ENCODE data around the gene ISG15. TPM values are rescaled to one million over a fixed set of nuclear protein-coding genes. Genes with fewer than 3 reads are reported as not detected.
"Not testable (repeated sequence)": the region's sequence is repeated elsewhere in the genome, so short reads cannot be mapped to it uniquely, and the experiment has no call there.

Gene ISG15
- total RNA-seq, 1 donor from 2014 or later: 15.7 TPM

DNA sequence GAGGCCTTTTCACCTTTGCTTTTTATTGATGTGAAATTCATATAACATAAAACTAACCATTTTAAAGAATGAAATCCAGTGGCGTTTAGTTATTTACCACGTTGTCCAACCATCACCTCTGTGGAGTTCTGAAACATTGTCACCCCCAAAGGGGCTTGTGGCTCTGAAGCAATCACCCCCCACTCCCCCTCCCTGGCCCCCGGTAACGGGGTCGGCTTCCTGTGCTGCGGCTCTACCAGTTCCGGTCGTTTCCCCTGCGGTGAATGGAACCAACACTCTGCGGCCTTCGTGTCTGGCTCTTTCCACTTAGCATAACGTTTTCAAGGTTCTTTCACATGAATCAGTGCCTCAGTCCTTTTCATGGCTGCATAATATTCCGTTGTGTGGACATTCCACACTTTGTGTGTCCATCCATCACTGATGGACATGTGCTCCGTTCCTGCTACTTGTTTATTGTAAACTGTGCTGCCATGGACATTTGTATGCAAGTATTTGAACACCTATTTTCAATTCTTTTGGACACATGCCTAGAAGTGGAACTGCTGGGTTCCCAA is 1.8 kb upstream of the ISG15 start:
- DNase-seq (ENCODE audit: low read depth): no peak

DNA sequence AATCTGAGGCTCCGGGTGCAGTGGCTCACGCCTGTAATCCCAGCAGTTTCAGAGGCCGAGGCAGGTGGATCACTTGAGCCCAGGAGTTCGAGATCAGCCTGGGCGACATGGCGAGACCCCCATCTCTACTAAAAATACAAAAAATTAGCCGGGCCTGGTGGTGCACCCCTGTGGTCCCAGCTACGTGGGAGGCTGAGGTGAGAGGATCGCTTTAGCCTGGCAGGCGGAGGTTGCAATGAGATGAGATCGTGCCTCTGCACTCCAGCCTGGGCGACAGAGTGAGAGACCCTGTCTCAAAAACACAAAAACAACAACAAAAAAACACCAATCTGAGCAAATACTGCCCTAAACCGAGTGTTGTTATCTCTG is 577 bp upstream of the ISG15 start:
- DNase-seq (ENCODE audit: low read depth): not testable (repeated sequence)

DNA sequence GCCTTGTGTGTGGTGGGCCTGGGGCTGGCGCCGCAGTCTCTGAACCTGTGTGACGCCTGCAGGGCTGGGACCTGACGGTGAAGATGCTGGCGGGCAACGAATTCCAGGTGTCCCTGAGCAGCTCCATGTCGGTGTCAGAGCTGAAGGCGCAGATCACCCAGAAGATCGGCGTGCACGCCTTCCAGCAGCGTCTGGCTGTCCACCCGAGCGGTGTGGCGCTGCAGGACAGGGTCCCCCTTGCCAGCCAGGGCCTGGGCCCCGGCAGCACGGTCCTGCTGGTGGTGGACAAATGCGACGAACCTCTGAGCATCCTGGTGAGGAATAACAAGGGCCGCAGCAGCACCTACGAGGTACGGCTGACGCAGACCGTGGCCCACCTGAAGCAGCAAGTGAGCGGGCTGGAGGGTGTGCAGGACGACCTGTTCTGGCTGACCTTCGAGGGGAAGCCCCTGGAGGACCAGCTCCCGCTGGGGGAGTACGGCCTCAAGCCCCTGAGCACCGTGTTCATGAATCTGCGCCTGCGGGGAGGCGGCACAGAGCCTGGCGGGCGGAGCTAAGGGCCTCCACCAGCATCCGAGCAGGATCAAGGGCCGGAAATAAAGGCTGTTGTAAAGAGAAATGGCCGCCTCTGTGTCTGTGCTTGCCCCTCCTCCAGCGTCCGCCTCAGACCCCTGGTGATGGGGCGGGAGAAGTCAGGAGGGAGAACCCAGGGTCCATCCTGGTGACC is 788 bp downstream of the ISG15 start:
- no peak for DNase-seq (ENCODE audit: low read depth)

DNA sequence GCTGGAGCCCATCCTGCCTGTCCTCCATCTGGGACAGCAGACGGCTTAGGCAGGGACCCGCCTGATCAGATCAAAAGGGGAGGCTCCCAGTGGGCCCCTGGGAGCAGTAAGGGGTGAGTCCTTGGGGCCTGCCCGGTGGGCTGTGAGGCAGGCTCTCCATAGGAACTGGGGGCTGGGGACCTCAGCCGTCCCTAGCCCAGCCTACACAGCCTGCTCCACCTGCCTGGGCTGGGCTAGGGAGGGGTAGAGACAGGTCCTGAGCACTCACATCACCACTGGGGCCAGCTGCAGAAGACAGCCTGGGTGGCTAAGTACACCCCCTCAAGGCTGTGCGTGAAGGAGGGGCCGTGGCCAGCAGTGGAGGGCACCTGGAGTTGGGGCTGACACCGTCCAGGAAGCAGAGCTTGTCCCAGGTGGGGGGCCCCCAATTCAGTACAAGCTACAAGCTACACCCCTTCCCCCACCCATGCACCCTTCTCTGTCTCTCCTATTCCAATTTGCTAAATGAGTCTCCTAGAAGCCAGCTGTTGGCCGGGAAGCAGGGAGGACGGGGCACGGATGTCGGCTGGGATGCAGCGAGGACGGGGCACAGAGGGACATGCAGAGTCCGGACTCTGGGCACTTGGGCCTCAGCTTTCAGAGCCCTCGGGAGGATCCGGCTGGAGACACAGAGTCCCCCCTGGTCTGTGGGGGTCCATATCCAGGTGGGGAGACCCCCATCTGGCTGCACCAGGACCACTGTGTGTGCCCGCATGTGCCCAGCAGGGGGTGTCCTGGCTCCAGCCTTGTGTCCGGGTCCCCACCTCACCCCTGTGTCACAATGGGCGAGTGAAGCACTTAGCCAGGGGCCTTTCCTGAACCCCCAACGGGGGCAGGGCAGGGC is 1.7 kb downstream of the ISG15 start:
- no peak for DNase-seq (ENCODE audit: low read depth)

DNA sequence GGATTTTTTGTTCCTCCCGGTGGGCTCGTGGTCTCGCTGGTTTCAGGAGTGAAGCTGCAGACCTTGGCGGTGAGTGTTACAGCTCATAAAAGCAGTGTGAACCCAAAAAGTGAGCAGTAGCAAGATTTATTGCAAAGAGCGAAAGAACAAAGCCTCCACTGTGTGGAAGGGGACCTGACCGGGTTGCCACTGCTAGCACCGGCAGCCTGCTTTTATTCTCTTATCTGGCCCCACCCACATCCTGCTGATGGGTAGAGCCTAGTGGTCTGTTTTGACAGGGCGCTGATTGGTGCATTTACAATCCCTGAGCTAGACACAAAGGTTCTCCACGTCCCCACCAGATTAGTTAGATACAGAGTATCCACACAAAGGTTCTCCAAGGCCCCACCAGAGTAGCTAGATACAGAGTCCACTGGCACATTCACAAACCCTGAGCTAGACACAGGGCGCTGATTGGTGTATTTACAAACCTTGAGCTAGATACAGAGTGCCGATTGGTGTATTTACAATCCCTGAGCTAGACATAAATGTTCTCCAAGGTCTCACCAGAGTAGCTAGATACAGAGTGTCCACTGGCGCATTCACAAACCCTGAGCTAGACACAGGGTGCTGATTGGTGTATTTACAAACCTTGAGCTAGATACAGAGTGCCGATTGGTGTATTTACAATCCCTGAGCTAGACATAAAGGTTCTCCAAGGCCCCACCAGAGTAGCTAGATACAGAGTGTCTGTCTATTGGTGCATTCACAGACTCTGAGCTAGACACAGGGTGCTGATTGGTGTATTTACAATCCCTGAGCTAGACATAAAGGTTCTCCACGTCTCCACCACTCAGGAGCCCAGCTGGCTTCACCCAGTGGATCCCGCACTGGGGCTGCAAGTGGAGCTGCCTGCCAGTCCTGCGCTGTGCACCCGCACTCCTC is 4.4 kb downstream of the ISG15 start:
- DNase-seq (ENCODE audit: low read depth): not testable (repeated sequence)

DNA sequence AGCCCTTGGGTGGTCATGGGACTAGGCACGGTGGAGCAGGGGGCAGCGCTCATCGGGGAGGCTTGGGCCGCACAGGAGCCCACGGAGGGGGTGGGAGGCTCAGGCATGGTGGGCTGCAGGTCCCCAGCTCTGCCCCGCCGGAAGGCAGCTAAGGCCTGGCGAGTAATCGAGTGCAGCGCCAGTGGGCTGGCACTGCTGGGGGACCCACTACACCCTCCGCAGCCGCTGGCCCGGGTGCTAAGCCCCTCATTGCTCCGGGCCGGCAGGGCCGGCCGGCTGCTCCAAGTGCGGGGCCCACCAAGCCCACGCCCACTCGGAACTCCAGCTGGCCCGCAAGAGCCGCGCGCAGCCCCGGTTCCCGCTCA is 5.0 kb downstream of the ISG15 start:
- not testable (repeated sequence) for DNase-seq (ENCODE audit: low read depth)

DNA sequence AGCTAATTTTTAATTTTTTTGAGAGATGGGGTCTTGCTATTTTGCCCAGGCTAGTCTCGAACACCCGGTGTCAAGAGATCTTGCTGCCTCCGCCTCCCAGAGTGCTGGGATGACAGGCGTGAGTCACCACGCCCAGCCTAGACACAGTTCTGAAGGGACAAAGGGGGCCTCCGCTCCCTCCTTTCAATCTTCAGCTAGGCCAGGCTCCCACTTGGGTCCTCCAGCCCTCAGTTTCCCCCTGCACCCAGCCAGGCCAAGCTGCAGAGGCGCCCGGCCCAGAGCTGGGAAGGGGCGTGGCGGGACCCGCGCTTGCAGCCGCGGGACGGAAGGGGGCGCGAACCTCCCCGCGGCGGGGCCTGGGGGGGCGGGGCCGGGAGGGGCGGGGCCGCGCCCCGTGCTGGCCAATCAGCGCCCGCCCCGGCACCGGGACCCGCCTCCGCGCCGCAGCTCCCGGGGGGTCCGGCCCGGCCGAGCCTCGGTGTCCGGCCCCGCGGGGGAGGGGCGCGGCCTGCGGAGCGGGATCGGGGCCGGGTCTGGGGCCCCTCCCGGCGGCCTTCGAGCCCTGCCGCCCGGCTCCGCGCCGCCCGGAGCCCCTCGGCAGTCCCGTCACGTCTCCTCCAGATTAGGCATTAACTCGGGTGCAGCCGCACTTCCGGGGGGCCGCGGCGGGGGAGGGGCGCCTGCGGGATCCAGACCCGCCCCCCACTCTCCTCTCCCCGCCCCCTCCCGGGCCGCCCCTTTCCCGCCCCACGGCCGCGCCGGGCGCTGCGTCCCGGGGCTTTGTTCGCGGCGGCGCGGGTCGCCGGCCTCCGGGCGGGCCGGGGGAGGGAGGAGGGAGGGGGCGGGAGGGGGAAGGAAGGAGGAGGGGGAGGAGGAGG is 6.1 kb downstream of the ISG15 start:
- DNase-seq (ENCODE audit: low read depth): peak; percentile 64

DNA sequence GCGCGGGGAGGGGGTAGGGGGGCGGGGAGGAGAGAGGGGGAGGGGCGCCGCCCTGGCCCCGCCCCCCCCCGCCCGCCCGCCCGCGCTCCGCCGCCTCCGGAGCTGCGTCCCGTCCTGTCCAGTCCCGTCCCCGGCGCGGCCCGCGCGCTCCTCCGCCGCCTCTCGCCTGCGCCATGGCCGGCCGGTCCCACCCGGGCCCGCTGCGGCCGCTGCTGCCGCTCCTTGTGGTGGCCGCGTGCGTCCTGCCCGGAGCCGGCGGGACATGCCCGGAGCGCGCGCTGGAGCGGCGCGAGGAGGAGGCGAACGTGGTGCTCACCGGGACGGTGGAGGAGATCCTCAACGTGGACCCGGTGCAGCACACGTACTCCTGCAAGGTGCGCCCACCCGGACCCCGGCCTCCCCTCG is 6.7 kb downstream of the ISG15 start, which contains the start of gene AGRN:
Gene AGRN, plus strand, starts transcription at position 121 of the 405 bp plus-strand sequence. Its CDS starts 53 bp downstream, at position 174.
- no peak for DNase-seq (ENCODE audit: low read depth)

DNA sequence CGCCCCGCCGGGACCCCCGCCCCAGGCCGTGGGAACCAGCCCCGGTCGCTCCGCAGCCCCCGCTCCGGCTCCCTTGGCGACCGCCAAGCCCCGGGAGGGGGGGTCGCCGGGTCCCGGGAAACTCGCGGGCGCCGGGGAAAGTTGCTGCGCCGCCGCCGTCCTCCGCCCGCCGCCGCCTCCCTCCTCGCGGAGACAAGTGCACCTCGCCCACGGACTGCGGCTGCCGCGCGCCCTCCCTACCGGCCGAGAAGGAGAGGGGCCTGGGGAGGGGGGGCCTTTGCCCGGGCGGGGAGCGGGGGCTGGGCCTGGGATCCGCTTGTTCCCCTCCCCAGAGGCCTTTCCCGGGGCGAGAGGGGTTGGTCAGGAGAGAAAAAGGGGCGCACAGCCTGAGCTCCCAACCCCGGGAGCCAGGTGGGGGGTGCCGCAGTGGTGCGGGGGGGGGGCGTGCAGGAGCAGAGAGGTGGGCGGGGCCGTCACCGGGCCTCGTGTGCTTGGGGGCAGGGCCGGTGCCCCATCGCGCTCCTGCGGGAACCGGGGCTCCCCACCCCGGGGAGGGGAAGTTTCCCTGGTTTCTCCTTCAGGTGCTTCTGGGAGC is 7.2 kb downstream of the ISG15 start:
- no peak for DNase-seq (ENCODE audit: low read depth)

DNA sequence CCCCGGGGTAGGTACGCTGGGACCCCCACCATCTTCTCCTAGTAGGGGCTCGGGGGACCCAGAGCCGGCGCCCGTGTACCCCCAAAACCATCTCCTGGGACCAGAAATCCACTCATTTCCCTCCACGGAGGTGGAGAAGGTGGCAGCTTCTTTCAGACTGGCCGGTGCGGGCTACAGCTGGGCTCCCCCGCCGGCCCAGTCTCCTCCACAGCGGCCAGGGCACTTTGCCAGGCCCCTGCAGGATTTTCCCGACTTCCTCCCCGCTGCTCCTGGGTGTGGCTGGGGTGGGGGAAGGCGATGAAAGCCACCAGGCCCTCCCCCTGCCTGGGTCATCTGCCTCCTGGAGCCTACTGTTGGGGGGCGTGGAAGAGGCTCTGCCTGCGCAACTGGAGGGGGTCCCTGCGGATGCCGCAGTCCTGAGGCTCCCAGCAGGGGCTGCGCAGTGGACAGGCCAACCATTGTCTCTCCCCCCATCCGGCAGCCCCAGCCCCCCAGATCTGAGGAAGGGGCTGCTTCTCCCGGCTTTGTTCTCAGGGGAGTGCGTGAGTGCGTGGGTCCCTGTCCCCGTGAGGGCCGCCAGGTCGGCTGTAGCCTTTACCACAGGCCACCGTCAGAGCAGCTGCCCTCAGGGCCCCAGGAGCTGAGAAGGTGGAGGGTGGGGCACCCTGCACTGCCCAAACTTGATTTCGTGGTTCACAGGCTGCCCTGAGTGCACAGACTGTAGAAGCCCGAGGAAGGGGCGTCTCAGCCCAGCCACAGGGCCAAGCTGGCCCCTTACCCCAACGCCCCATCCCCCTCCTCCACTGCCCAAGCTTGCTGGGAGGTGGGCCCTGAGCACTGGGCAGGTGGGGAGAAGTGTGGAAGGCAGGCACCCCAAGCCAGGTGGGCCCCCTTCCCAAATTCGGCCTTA is 8.0 kb downstream of the ISG15 start:
- DNase-seq (ENCODE audit: low read depth): peak; percentile 39

DNA sequence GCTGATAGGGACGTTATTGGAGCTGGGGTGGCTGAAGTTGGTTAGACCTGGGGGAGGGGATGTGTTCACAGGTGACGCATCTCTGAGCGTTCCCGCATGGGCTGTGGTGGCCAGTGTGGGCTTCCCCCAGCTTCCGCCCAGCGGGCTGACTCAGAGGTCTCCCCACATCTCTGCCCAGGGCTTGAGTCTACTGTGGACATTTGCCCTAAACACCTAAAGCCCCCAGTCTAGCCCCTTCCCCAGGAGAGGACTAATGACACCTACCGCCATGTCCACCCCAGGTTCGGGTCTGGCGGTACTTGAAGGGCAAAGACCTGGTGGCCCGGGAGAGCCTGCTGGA is 8.6 kb downstream of the ISG15 start:
- DNase-seq (ENCODE audit: low read depth): peak; percentile 51

DNA sequence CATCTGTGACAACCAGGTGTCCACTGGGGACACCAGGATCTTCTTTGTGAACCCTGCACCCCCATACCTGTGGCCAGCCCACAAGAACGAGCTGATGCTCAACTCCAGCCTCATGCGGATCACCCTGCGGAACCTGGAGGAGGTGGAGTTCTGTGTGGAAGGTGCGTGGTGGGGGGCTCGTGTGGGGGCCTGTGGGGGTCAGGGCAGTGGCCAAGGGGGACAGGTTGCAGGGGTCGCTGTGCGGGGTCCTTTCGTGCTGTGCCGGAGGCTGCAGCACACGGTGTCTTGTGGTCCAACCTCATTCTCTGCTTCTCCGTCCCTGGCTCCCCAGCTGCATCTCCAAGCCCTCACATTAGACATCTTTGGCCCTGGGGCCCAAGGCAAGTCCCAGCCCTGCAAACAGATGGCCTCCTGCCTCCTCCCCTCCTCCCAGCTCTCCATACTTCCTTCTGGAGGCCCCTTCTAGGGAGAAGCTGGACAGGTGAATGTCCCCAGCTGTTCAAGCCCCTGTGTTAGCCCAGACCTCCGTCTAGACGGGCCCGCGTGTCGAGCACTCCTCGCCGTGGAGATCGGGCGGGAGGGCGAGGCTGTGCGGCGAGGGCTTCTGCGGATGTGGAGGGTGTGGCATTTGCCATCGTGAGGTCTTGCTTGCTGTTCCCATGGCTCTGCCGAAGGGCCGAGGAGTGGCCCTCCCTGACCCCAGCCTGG is 9.2 kb downstream of the ISG15 start:
- no peak for DNase-seq (ENCODE audit: low read depth)

DNA sequence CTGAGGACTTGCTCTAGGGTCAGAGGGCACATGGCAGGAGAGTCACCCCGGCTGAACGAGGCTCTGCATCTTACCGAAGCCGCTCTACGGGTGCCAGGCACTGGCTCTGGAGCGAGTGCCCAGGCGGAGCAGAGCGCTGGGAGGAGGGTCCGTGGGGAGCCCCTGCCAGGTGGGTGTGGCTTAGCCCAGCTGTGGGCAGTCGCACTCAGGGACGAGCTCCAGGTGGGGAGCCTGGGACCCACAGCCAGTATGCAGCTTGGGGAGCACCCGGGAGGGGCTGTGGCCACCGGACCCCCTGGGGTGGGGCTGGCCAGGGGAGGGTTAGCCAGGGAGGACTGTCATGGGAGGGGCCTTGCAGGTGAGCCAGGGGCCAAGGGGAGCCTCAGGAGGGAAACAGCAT is 10.4 kb downstream of the ISG15 start:
- DNase-seq (ENCODE audit: low read depth): no peak

DNA sequence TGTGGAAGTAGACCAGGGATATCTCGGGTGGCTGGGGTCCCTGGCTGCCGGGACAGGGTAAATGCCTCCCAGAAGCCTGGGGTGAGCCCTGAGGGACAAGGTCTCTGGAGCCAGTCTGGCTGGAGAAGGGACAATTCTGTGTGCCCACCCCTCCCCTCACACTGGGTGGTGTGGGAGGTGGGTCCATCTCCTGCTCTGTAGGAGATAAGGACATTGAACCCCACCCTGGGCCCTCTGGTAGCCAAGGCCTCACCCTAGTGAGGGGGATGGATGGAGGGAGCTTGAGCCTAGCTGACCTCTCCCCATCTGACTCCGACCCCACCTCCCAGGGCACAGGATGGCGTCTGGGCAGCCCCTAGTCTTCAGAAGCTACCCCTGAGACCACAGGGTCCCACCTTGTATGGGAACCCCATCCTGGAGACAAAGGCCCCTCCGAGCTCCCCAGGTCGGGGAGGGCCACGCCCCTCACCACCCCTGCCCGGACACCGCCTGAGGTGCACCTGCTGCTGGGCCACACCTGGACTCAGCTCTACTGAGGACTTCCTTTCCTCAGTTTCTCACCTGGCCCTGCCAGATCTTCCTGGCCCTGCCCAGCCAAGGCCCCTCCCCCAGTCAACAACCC is 11.0 kb downstream of the ISG15 start:
- DNase-seq (ENCODE audit: low read depth): no peak

DNA sequence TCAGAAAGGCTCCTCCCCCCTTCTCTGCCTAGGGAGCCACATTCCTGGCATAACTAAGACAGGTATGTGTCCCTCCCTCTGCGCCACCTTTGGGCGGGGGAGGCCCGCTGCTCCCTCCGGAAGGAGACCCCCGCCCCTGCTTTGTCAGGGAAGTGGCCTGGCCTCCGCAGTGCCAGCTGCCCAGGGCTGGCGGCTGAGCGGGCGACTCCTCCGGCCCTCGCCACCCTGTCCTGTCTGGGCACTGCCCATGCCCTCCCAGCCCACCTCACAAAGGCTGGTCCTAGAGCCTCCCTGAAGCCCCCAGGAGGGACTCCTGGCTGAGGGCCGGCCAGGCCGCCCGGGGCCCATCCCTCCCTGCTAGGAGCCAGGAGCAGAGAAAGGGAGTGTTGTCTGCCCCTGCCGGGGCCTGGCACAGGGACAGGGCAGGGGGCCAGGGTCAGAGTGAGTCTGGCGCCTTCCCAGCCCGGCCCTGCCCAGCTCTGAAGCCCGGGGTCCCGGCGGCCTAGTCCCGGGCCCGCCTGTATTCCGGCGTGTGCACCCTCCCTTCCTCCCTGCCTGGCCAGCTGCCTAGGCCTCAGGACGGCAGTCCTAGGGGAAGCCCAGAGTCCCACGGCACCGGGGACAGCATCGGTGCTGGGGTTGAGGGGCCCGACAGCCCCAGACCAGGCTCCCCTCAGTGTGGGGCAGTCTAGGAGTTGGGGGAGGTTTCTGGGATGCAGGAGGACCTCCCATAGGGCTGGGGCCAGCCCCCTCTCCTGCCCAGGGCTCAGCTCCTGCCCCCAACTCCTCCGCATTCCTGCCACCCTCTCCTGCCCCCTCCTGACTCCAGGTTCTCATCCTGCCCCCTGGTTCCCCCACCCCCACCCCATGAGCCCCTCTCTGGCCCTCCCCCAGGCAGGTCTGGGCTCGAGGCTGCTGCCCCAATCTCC is 11.7 kb downstream of the ISG15 start:
- DNase-seq (ENCODE audit: low read depth): peak; percentile 82

DNA sequence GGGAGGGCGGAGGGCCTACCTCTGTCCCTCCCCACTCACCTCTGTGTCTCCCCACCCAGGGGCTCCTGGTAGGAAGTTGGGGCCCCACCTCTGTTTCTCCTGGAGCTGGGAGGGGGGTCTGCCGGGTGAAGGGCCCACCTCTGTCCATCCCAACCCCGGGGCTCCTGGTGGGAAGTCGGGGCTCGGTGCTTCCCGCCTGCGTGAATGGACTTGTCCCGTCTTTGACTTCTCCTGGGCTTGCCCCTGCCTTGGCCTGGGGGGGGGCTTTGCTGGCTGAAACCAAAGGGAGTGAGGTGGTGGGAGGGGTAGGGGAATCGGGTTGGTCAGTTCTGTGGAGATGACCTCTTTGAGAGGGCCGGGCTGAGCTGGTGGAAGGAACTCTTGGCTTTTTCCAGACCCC is 12.4 kb downstream of the ISG15 start:
- DNase-seq (ENCODE audit: low read depth): no peak

All from renal cortical epithelial cell (primary cell).